ENCODE measurements around the gene NME9.

DNA sequence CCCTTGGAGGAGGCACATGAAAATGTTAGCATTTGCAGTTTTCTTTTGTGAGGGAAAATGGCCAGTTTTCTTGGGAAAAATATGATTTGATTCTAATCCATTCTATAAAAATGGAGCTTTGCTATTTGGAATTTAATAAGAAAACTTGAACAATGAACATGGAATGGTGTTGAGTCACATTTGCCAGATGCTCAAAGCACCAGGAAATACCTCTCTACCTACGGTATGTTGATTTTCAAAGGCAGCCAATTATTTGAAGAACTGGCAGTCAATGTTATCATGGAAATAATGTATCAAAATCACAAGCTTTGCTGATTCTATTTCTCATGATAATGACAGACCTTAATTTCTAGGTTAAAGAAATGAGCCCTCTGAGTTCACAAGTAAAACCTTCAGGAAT lies 14.9 kb downstream of the NME9 start:
- TF ChIP-seq, protein P1, sequence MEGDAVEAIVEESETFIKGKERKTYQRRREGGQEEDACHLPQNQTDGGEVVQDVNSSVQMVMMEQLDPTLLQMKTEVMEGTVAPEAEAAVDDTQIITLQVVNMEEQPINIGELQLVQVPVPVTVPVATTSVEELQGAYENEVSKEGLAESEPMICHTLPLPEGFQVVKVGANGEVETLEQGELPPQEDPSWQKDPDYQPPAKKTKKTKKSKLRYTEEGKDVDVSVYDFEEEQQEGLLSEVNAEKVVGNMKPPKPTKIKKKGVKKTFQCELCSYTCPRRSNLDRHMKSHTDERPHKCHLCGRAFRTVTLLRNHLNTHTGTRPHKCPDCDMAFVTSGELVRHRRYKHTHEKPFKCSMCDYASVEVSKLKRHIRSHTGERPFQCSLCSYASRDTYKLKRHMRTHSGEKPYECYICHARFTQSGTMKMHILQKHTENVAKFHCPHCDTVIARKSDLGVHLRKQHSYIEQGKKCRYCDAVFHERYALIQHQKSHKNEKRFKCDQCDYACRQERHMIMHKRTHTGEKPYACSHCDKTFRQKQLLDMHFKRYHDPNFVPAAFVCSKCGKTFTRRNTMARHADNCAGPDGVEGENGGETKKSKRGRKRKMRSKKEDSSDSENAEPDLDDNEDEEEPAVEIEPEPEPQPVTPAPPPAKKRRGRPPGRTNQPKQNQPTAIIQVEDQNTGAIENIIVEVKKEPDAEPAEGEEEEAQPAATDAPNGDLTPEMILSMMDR (IDR thresholded peaks at IDR 0.05): no peak
- no peak for TF ChIP-seq EP300 (IDR thresholded peaks at IDR 0.05)
- no peak for TF ChIP-seq POLR2A (IDR thresholded peaks at IDR 0.05)

Data from tibial nerve (tissue), 4 donors.